ENCODE data around the gene CNN3.

Gene CNN3

GRCh38 chr1:94937820-94938219, 10.9 kb upstream of the CNN3 start:
- Histone ChIP-seq H3K36me3 (ENCODE audit: control insufficient read depth in 2 of 2, insufficient read depth in 1 of 2, low read length in 2 of 2) (peaks cover 0 to 6% of the 10 kb centered on the region in 2 experiments; a peak in 1 of 3 replicates), H3K9me3 (ENCODE audit: control insufficient read depth, insufficient read depth, low read depth, low read length) (no peaks in the 10 kb centered on the region), H3K4me1 (ENCODE audit: control insufficient read depth, insufficient read depth, low read length) (peaks cover 23% of the 10 kb centered on the region), H3K4me3 (ENCODE audit: low read depth, low read length) (no peak overlapping the region), H3K27ac (ENCODE audit: extremely low read depth, low read depth, low read length) (no peak overlapping the region)
- POLR2A ChIA-PET, result no interaction called here
- CTCF ChIA-PET, result no interaction called here
- TF ChIP-seq ZNF416 (tag by site-specific recombination; IDR thresholded peaks at IDR 0.05) (no peak), ZNF76 (tag by site-specific recombination; IDR thresholded peaks at IDR 0.05; ENCODE audit: borderline replicate concordance, low read depth) (no peak), ZNF654 (tag by site-specific recombination; IDR thresholded peaks at IDR 0.05; ENCODE audit: low read depth) (no peak), ZNF132 (tag by site-specific recombination; IDR thresholded peaks at IDR 0.05; ENCODE audit: borderline replicate concordance) (no peak), ZNF596 (tag by site-specific recombination; IDR thresholded peaks at IDR 0.05) (no peak), ZNF544 (tag by site-specific recombination; IDR thresholded peaks at IDR 0.05) (no peak), ZNF549 (tag by site-specific recombination; IDR thresholded peaks at IDR 0.05) (peak; percentile 97)
- TF ChIP-seq, protein P1, sequence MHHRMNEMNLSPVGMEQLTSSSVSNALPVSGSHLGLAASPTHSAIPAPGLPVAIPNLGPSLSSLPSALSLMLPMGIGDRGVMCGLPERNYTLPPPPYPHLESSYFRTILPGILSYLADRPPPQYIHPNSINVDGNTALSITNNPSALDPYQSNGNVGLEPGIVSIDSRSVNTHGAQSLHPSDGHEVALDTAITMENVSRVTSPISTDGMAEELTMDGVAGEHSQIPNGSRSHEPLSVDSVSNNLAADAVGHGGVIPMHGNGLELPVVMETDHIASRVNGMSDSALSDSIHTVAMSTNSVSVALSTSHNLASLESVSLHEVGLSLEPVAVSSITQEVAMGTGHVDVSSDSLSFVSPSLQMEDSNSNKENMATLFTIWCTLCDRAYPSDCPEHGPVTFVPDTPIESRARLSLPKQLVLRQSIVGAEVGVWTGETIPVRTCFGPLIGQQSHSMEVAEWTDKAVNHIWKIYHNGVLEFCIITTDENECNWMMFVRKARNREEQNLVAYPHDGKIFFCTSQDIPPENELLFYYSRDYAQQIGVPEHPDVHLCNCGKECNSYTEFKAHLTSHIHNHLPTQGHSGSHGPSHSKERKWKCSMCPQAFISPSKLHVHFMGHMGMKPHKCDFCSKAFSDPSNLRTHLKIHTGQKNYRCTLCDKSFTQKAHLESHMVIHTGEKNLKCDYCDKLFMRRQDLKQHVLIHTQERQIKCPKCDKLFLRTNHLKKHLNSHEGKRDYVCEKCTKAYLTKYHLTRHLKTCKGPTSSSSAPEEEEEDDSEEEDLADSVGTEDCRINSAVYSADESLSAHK (tag by site-specific recombination; IDR thresholded peaks at IDR 0.05), result no peak

DNA sequence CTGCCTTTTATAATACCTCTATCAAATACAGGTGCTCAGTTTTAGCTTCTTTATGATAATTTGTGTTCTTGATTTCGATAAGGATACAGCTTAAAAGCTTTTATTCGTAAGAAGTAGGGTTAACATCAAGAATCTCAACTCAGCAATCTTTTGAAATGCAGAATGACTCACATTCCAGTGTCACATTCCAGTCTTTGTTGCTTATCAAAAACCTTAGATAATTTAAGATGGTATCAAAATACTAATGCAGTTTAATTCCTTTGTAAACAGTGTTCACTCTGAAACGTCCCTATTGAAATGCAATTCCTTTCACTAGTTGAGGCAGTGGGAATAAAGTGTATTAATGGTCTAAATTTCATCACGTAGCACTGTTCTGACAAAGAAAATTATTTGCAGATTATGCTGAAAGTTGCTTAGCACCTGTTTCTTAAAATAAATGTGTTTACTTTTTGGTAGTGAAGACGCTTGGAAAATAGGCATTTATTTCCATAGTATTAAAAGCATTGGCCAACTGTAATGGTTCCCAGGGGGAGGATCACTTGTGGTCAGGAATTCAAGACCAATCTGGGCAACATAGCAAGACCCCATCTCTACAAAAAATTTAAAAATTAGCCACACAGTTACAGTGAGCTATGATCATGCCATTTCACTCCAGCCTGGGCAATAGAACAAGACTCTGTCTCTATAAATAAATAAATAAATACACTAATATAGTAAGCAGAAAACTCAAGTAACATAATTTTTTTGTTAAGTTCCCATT, 10.1 kb upstream of the CNN3 start:
- CTCF ChIA-PET, result interaction anchor here (0.9 kb wide), 1 partner anchor 297 kb away, joined by 3 read pairs; the partner anchor contains the start of gene RWDD3
- TF ChIP-seq PRDM6 (tag by site-specific recombination; IDR thresholded peaks at IDR 0.05), result peak; percentile 51; the same call in 1 of the 2 replicates
- peak; percentile 78; the same call in 1 of the 2 replicates for TF ChIP-seq ZNF121 (tag by site-specific recombination; IDR thresholded peaks at IDR 0.05)
- TF ChIP-seq ZNF114 (tag by site-specific recombination; IDR thresholded peaks at IDR 0.05), result no peak
- no peak for TF ChIP-seq ZNF146 (tag by site-specific recombination; IDR thresholded peaks at IDR 0.05)
- no peak for TF ChIP-seq SCRT1 (tag by site-specific recombination; IDR thresholded peaks at IDR 0.05; ENCODE audit: borderline replicate concordance)
- 0 out of 2 replicates have a peak, but pooled peaks have one; percentile 40 for TF ChIP-seq ZEB2 (tag by site-specific recombination; IDR thresholded peaks at IDR 0.05)
- no peak for TF ChIP-seq ZNF629 (tag by site-specific recombination; IDR thresholded peaks at IDR 0.05)
- no peak for TF ChIP-seq ZNF341 (tag by site-specific recombination; IDR thresholded peaks at IDR 0.05; ENCODE audit: low read depth)
- TF ChIP-seq ZXDB (tag by site-specific recombination; IDR thresholded peaks at IDR 0.05), result 0 out of 2 replicates have a peak, but pooled peaks have one; percentile 24
- no peak for TF ChIP-seq ZBTB11 (tag by site-specific recombination; conservative IDR thresholded peaks at IDR 0.05; ENCODE audit: low read depth)
- TF ChIP-seq ZNF19 (tag by site-specific recombination; IDR thresholded peaks at IDR 0.05; ENCODE audit: low read depth), result no peak
- TF ChIP-seq, protein P2, sequence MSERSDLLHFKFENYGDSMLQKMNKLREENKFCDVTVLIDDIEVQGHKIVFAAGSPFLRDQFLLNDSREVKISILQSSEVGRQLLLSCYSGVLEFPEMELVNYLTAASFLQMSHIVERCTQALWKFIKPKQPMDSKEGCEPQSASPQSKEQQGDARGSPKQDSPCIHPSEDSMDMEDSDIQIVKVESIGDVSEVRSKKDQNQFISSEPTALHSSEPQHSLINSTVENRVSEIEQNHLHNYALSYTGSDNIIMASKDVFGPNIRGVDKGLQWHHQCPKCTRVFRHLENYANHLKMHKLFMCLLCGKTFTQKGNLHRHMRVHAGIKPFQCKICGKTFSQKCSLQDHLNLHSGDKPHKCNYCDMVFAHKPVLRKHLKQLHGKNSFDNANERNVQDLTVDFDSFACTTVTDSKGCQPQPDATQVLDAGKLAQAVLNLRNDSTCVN (tag by site-specific recombination; optimal IDR thresholded peaks at IDR 0.05), result no peak
- Histone ChIP-seq H3K9me3 (ENCODE audit: control insufficient read depth, insufficient read depth, low read depth, low read length) (no peaks in the 10 kb centered on the region), H3K4me1 (ENCODE audit: control insufficient read depth, insufficient read depth, low read length) (peaks cover 23% of the 10 kb centered on the region), H3K36me3 (ENCODE audit: control insufficient read depth in 2 of 2, insufficient read depth in 1 of 2, low read length in 2 of 2) (peaks cover 0 to 8% of the 10 kb centered on the region in 2 experiments; a peak in 1 of 3 replicates), H3K4me3 (ENCODE audit: low read depth, low read length) (no peak overlapping the region), H3K27ac (ENCODE audit: extremely low read depth, low read depth, low read length) (no peak overlapping the region)
- POLR2A ChIA-PET, result interaction anchor here (0.7 kb wide), 1 partner anchor 172 kb away, joined by 3 read pairs; no protein-coding TSS in a partner anchor

Data from HEK293 (cell line).